ENCODE measurements around the gene RNF8.
"Not testable (repeated sequence)": the region's sequence is repeated elsewhere in the genome, so short reads cannot be mapped to it uniquely, and the experiment has no call there.

The RNF8 gene

GRCh38 chr6:37353761-37354525, at the start of gene RNF8:
RNF8 (plus strand) TSS chr6:37353983; CDS start chr6:37354165, 182 bp downstream.
- peaks cover 6% of the 10 kb centered on the region for H3K4me1 ChIP-seq (ENCODE audit: control insufficient read depth, insufficient read depth, low read length)
- peak within 1 kb of the TSS; percentile 45 for H3K27ac ChIP-seq (ENCODE audit: low read depth, low read length)
- H3K9ac ChIP-seq (ENCODE audit: low read length) = peak within 1 kb of the TSS; percentile 49
- H3K36me3 ChIP-seq (ENCODE audit: control insufficient read depth, insufficient read depth, low read length) = no peaks in the 10 kb centered on the region
- H3K4me3 ChIP-seq (ENCODE audit: low read length) = peak within 1 kb of the TSS; percentile 90
- no peaks in the 10 kb centered on the region for H3K27me3 ChIP-seq (ENCODE audit: control insufficient read depth, insufficient read depth, low read length)

GRCh38 chr6:37304766-37305165, 49.0 kb upstream of the RNF8 start:
- H3K27me3 ChIP-seq (ENCODE audit: control insufficient read depth, insufficient read depth, low read length) = no peaks in the 10 kb centered on the region
- no peak overlapping the region for H3K4me3 ChIP-seq (ENCODE audit: low read length)
- no peak overlapping the region for H3K9ac ChIP-seq (ENCODE audit: low read length)
- H3K36me3 ChIP-seq (ENCODE audit: control insufficient read depth, insufficient read depth, low read length) = no peaks in the 10 kb centered on the region
- no peak overlapping the region for H3K27ac ChIP-seq (ENCODE audit: low read depth, low read length)
- peaks cover 12% of the 10 kb centered on the region for H3K4me1 ChIP-seq (ENCODE audit: control insufficient read depth, insufficient read depth, low read length)

- H3K27ac ChIP-seq (ENCODE audit: low read depth, low read length) = no peak overlapping the region
- peaks cover 12% of the 10 kb centered on the region for H3K4me1 ChIP-seq (ENCODE audit: control insufficient read depth, insufficient read depth, low read length)
- H3K36me3 ChIP-seq (ENCODE audit: control insufficient read depth, insufficient read depth, low read length) = no peaks in the 10 kb centered on the region
- no peak overlapping the region for H3K4me3 ChIP-seq (ENCODE audit: low read length)
- no peak overlapping the region for H3K9ac ChIP-seq (ENCODE audit: low read length)
- no peaks in the 10 kb centered on the region for H3K27me3 ChIP-seq (ENCODE audit: control insufficient read depth, insufficient read depth, low read length)
Measured at GRCh38 chr6:37305841-37306425, 47.9 kb upstream of the RNF8 start.

GRCh38 chr6:37306624-37307222, 47.1 kb upstream of the RNF8 start:
- H3K9ac ChIP-seq (ENCODE audit: low read length) = no peak overlapping the region
- no peaks in the 10 kb centered on the region for H3K27me3 ChIP-seq (ENCODE audit: control insufficient read depth, insufficient read depth, low read length)
- H3K27ac ChIP-seq (ENCODE audit: low read depth, low read length) = no peak overlapping the region

GRCh38 chr6:37307484-37307883, 46.3 kb upstream of the RNF8 start:
- not testable (repeated sequence) for H3K9ac ChIP-seq (ENCODE audit: low read length); H3K36me3 ChIP-seq (ENCODE audit: control insufficient read depth, insufficient read depth, low read length); H3K27me3 ChIP-seq (ENCODE audit: control insufficient read depth, insufficient read depth, low read length); H3K27ac ChIP-seq (ENCODE audit: low read depth, low read length); H3K4me3 ChIP-seq (ENCODE audit: low read length)
- peaks cover 12% of the 10 kb centered on the region for H3K4me1 ChIP-seq (ENCODE audit: control insufficient read depth, insufficient read depth, low read length)

More at GRCh38 chr6:37306624-37307222, 47.1 kb upstream of the RNF8 start:
- no peak overlapping the region for H3K4me3 ChIP-seq (ENCODE audit: low read length)
- peaks cover 12% of the 10 kb centered on the region for H3K4me1 ChIP-seq (ENCODE audit: control insufficient read depth, insufficient read depth, low read length)
- H3K36me3 ChIP-seq (ENCODE audit: control insufficient read depth, insufficient read depth, low read length) = no peaks in the 10 kb centered on the region

- no peaks in the 10 kb centered on the region for H3K27me3 ChIP-seq (ENCODE audit: control insufficient read depth, insufficient read depth, low read length)
- H3K36me3 ChIP-seq (ENCODE audit: control insufficient read depth, insufficient read depth, low read length) = no peaks in the 10 kb centered on the region
- no peak overlapping the region for H3K4me3 ChIP-seq (ENCODE audit: low read length)
- H3K4me1 ChIP-seq (ENCODE audit: control insufficient read depth, insufficient read depth, low read length) = peaks cover 12% of the 10 kb centered on the region
- no peak overlapping the region for H3K9ac ChIP-seq (ENCODE audit: low read length)
- H3K27ac ChIP-seq (ENCODE audit: low read depth, low read length) = peak overlapping the region; percentile 56
Measured at GRCh38 chr6:37308069-37308815, 45.5 kb upstream of the RNF8 start.

GRCh38 chr6:37309046-37309445, 44.7 kb upstream of the RNF8 start:
- Histone ChIP-seq H3K4me3 (ENCODE audit: low read length) (no peak overlapping the region), H3K4me1 (ENCODE audit: control insufficient read depth, insufficient read depth, low read length) (peaks cover 12% of the 10 kb centered on the region), H3K27me3 (ENCODE audit: control insufficient read depth, insufficient read depth, low read length) (no peaks in the 10 kb centered on the region), H3K9ac (ENCODE audit: low read length) (no peak overlapping the region), H3K27ac (ENCODE audit: low read depth, low read length) (no peak overlapping the region), H3K36me3 (ENCODE audit: control insufficient read depth, insufficient read depth, low read length) (peaks cover 3% of the 10 kb centered on the region)

GRCh38 chr6:37309692-37310091, 44.1 kb upstream of the RNF8 start:
- Histone ChIP-seq H3K27me3 (ENCODE audit: control insufficient read depth, insufficient read depth, low read length) (no peaks in the 10 kb centered on the region), H3K4me3 (ENCODE audit: low read length) (no peak overlapping the region), H3K9ac (ENCODE audit: low read length) (no peak overlapping the region), H3K36me3 (ENCODE audit: control insufficient read depth, insufficient read depth, low read length) (peaks cover 8% of the 10 kb centered on the region), H3K4me1 (ENCODE audit: control insufficient read depth, insufficient read depth, low read length) (peaks cover 12% of the 10 kb centered on the region), H3K27ac (ENCODE audit: low read depth, low read length) (no peak overlapping the region)

- Histone ChIP-seq H3K36me3 (ENCODE audit: control insufficient read depth, insufficient read depth, low read length) (peaks cover 9% of the 10 kb centered on the region), H3K4me3 (ENCODE audit: low read length) (no peak overlapping the region), H3K27me3 (ENCODE audit: control insufficient read depth, insufficient read depth, low read length) (no peaks in the 10 kb centered on the region), H3K9ac (ENCODE audit: low read length) (no peak overlapping the region), H3K27ac (ENCODE audit: low read depth, low read length) (no peak overlapping the region), H3K4me1 (ENCODE audit: control insufficient read depth, insufficient read depth, low read length) (peaks cover 12% of the 10 kb centered on the region)
Measured at GRCh38 chr6:37310966-37311365, 42.8 kb upstream of the RNF8 start.

GRCh38 chr6:37311741-37312473, 41.9 kb upstream of the RNF8 start:
- H3K36me3 ChIP-seq (ENCODE audit: control insufficient read depth, insufficient read depth, low read length) = peaks cover 18% of the 10 kb centered on the region
- peaks cover 12% of the 10 kb centered on the region for H3K4me1 ChIP-seq (ENCODE audit: control insufficient read depth, insufficient read depth, low read length)
- H3K9ac ChIP-seq (ENCODE audit: low read length) = no peak overlapping the region
- no peak overlapping the region for H3K27ac ChIP-seq (ENCODE audit: low read depth, low read length)
- H3K4me3 ChIP-seq (ENCODE audit: low read length) = no peak overlapping the region
- H3K27me3 ChIP-seq (ENCODE audit: control insufficient read depth, insufficient read depth, low read length) = no peaks in the 10 kb centered on the region

GRCh38 chr6:37313723-37314486, 39.9 kb upstream of the RNF8 start:
- H3K9ac ChIP-seq (ENCODE audit: low read length) = no peak overlapping the region
- H3K4me1 ChIP-seq (ENCODE audit: control insufficient read depth, insufficient read depth, low read length) = no peaks in the 10 kb centered on the region
- H3K36me3 ChIP-seq (ENCODE audit: control insufficient read depth, insufficient read depth, low read length) = peaks cover 31% of the 10 kb centered on the region
- no peak overlapping the region for H3K27ac ChIP-seq (ENCODE audit: low read depth, low read length)
- no peak overlapping the region for H3K4me3 ChIP-seq (ENCODE audit: low read length)
- H3K27me3 ChIP-seq (ENCODE audit: control insufficient read depth, insufficient read depth, low read length) = no peaks in the 10 kb centered on the region

Data from rectal smooth muscle tissue (tissue), 1 donor.